AG04449 (cell line): ENCODE measurements around the gene METTL2A.
"Not testable (repeated sequence)": the region's sequence is repeated elsewhere in the genome, so short reads cannot be mapped to it uniquely, and the experiment has no call there.

Source experiments
- CTCF ChIA-PET: fragments of 350-600 bp; formaldehyde crosslinking; extraction: SDS; loops from one replicate; lab custom pipeline; 2021; ENCODE audit warnings: antibody characterized with exemption; lab: Yijun Ruan, JAX
- POLR2A ChIA-PET: fragments of 400-600, 350-600 bp; formaldehyde crosslinking; extraction: SDS; loops from one replicate; lab custom pipeline; 2020; ENCODE audit warnings: antibody characterized with exemption, inconsistent platforms; lab: Yijun Ruan, JAX
- DNase-seq: peaks from one replicate; pipeline ENCODE4 v3.0.0-alpha.2; 2010; ENCODE audit warnings: low read depth, low spot score
- H3K4me3 ChIP-seq: 2 replicates; pipeline ENCODE4 v1.5.1; 2011; ENCODE audit warnings: low read depth, mild to moderate bottlenecking, control low read depth, low read length
- CTCF ChIP-seq: IDR thresholded peaks from one replicate; pipeline ENCODE4 v1.5.1; 2011; ENCODE audit warnings: mild to moderate bottlenecking, moderate library complexity, low read length, control low read depth, inconsistent platforms; ENCODE audit not compliant: insufficient read depth; ENCODE audit errors: missing control alignments

Gene METTL2A

GRCh38 chr17:62423647-62424461, at the start of gene METTL2A:
Gene METTL2A, plus strand, starts transcription at chr17:62423897. Its CDS starts 6 bp downstream, at chr17:62423903.
- CTCF ChIA-PET, DNase-seq, POLR2A ChIA-PET: not testable (repeated sequence)
- peak within 1 kb of the TSS; percentile 73 for H3K4me3 ChIP-seq
- TF ChIP-seq CTCF: peak; percentile 34

- ChIA-PET POLR2A (no interaction called here), CTCF (no interaction called here)
- H3K4me3 ChIP-seq: no peak within 1 kb of the TSS
- no peak for DNase-seq
- no peak for TF ChIP-seq CTCF
Observed at GRCh38 chr17:62380253-62380652, 43.4 kb upstream of the METTL2A start, which contains the start of gene EFCAB3. Gene EFCAB3, plus strand, starts transcription at chr17:62380553. Its CDS starts 2,427 bp downstream, at chr17:62382980.

DNA sequence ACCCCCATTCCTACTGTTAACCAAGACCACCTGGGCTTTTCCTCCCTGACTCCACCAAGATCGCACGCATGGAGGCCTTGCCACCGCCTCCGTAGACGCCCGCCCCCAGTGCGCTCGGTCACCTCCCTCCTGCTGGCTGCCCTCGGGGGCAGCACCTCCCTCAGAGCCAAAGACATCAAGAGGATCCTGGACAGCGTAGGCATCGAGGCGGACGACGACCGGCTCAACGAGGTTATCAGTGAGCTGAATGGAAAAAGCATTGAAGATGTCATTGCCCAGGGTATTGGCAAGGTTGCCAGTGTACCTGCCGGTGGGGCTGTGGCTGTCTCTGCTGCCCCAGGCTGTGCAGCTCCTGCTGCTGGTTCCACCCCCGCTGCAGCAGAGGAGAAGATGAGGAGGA, 42.1 kb upstream of the METTL2A start:
- TF ChIP-seq CTCF: no peak
- ChIA-PET CTCF (no interaction called here), POLR2A (no interaction called here)
- no peak for DNase-seq
- no peak overlapping the region for H3K4me3 ChIP-seq

DNA sequence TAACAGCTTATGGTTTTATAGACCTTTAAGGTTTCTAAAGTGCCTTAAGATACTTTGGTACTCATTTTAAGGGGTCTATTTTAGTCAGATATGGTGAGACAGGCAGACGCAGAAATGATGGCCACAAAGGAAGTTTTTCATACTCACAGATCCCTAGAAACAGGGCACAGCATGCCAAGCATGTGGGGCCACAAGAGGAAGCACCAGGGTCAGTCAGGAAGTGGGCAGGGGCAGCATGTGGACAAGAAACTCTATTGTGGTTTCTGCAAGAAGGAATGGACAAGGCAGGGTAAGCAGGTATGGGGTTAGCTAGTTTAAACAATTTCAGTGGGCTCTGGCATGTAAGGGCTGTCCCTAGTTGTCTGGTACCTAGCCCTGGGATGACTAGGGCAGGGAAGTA, 34.8 kb upstream of the METTL2A start:
- ChIA-PET POLR2A (no interaction called here), CTCF (no interaction called here)
- DNase-seq: no peak
- no peak for TF ChIP-seq CTCF
- H3K4me3 ChIP-seq: no peak overlapping the region

DNA sequence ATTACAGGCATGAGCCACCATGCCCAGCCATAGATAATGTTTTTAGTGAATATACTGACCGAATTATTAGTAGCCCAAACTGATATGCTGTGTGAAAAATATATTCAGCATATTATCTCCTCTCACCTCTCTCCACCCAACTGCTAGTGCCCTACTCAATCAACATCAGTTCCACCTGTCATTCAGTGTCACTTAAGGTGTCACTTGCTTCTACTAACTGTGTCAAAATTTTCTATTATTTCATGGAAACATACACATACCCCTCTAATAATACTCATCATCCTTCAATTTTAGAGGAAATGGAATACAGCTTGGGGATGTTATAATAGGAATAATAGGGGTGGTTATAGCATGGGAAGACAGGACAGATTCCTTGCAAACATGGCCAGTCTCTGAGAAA, 30.8 kb upstream of the METTL2A start:
- no peak for DNase-seq
- ChIA-PET CTCF (no interaction called here), POLR2A (no interaction called here)
- TF ChIP-seq CTCF: no peak
- H3K4me3 ChIP-seq: no peak overlapping the region

DNA sequence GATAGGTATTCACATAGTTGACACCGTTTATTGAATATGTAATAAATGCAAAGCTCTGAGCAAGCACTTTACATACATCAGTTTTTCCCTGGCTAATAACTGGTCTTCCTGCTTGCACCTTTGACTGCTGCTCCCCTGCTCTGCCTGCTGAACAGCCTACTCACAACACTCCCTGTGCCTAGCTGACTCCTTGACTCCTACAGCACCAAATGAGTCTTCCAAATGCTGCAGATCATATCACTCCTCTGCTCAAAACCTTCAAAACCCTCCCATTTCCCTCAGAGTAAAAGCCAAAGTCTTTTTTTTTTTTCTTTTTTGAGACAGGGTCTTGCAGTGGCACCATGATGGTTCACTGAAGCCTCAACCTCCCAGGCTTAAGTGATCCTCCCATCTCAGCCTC, 24.8 kb upstream of the METTL2A start:
- DNase-seq: no peak
- CTCF ChIA-PET: interaction anchor here (0.6 kb wide), 1 partner anchor 112 kb away, joined by 3 read pairs; no protein-coding TSS in a partner anchor
- TF ChIP-seq CTCF: no peak

More for the DNA sequence above, 24.8 kb upstream of the METTL2A start:
- no peak overlapping the region for H3K4me3 ChIP-seq
- POLR2A ChIA-PET: no interaction called here
